Body of pancreas (tissue), 4 donors: Measurements from ENCODE around the gene ITGAX. TPM values are rescaled to one million over a fixed set of nuclear protein-coding genes. Genes with fewer than 3 reads are reported as not detected.

ENCODE experiments used
- ATAC-seq: fragments of 150-250 bp; one replicate; pipeline ENCODE4 v1.9.1; 2016
- DNase-seq, 4 donors: peaks; one replicate each; pipeline ENCODE4 v3.0.0-alpha.2; 2019
- H3K27ac ChIP-seq, 4 donors: fragments of 200-600 bp; sonication (generic); 1 replicate in 3 of 4; 2 replicates in 1 of 4; pipeline versions ENCODE4 v1.5.1 to v1.6.1; 2016 to 2019; ENCODE audit warnings: mild to moderate bottlenecking in 1 of 4, mixed read lengths in 1 of 4, moderate library complexity in 1 of 4
- H3K27me3 ChIP-seq, 2 donors: fragments of 200-600 bp; sonication (generic); one replicate each; pipeline ENCODE4 v1.6.0; 2016; ENCODE audit warnings: mild to moderate bottlenecking in 1 of 2
- H3K36me3 ChIP-seq, 2 donors: fragments of 200-600 bp; sonication (generic); replicated peaks in 1 of 2; 2 replicates each; pipeline ENCODE4 v1.5.1; 2016; ENCODE audit warnings: low read depth in 2 of 2; ENCODE audit not compliant: insufficient read depth in 1 of 2
- H3K4me1 ChIP-seq: fragments of 200-600 bp; sonication (generic); one replicate; pipeline ENCODE4 v1.6.0; 2016
- H3K4me3 ChIP-seq, 2 donors: fragments of 200-600 bp; sonication (generic); 1 replicate in 1 of 2; 2 replicates in 1 of 2; pipeline ENCODE4 v1.5.1; 2016 to 2019
- H3K9me3 ChIP-seq, 3 donors: fragments of 200-600 bp; sonication (generic); 1 replicate in 2 of 3; 2 replicates in 1 of 3; pipeline ENCODE4 v1.5.1; 2016
- CTCF ChIP-seq, 7 experiments: fragments of 450-650 bp in 4 of 7; fragments of 200-600 bp in 3 of 7; sonication (generic) in 3 of 7; IDR thresholded peaks; one replicate each; pipeline ENCODE4 v1.5.1; 2016 to 2019; ENCODE audit warnings: antibody characterized with exemption in 7 of 7
- POLR2A ChIP-seq, 3 donors: fragments of 450-650 bp; IDR thresholded peaks; one replicate each; pipeline ENCODE4 v1.6.1; 2016; ENCODE audit warnings: antibody characterized with exemption in 3 of 3, mild to moderate bottlenecking in 2 of 3
- WGBS, 2 donors: methylation state at CpG; one replicate each; pipeline ENCODE4 v1.1.5; 2017; 5-methylcytosine and 5-hydroxymethylcytosine counted together
- intact Hi-C: fragments of 100-400 bp; cut with DNase I; formaldehyde crosslinking; loops from one replicate; pipeline ENCODE4 v1.15.1; 2023
- total RNA-seq, 2 donors: library from RNA; depleted of rRNA; stranded (reverse); fragments of >200 nt; gene quantifications; one replicate each; pipeline ENCODE4 v1.1.0, GENCODE V29; 2016

The ITGAX gene
- total RNA-seq, 2 donors from 2014 or later, result 3.0 to 8.6 TPM

- 61 to 81% methylated on average over 3 of the region's 3 CpGs for WGBS, 2 donors
- TF ChIP-seq POLR2A (IDR thresholded peaks at IDR 0.05), result no peak
- no peak for TF ChIP-seq CTCF (IDR thresholded peaks at IDR 0.05)
- intact Hi-C loops, result no loop called here
- Histone ChIP-seq H3K4me3 (no peak overlapping the region), H3K4me1 (peaks cover 5% of the 10 kb centered on the region), H3K27me3 (no peaks in the 10 kb centered on the region), H3K9me3 (no peaks in the 10 kb centered on the region), H3K36me3 (no peaks in the 10 kb centered on the region), H3K27ac (no peak overlapping the region)
- no peak for DNase-seq
- ATAC-seq, result no peak
Observed at GRCh38 chr16:31429796-31430195, 74.8 kb downstream of the ITGAX start.

GRCh38 chr16:31430380-31431052 lies 75.5 kb downstream of the ITGAX start:
- TF ChIP-seq POLR2A (IDR thresholded peaks at IDR 0.05), result no peak
- no peak for TF ChIP-seq CTCF (IDR thresholded peaks at IDR 0.05)
- Histone ChIP-seq H3K4me3 (no peak overlapping the region), H3K36me3 (no peaks in the 10 kb centered on the region), H3K9me3 (no peaks in the 10 kb centered on the region), H3K27me3 (no peaks in the 10 kb centered on the region), H3K27ac (no peak overlapping the region), H3K4me1 (peaks cover 5% of the 10 kb centered on the region)
- 34 to 66% methylated on average over 5 of the region's 5 CpGs for WGBS, 2 donors
- intact Hi-C loops, result no loop called here
- no peak for ATAC-seq
- no peak for DNase-seq

Other genes with a start within 250 kb of the ITGAX start
- 10 to 100 TPM; 33.9 to 61.7 TPM for gene BCKDK, start 246.8 kb upstream of the ITGAX start, total RNA-seq
- 10 to 100 TPM; 55.7 to 66.4 TPM for gene KAT8, start 237.5 kb upstream of the ITGAX start, total RNA-seq
- gene PRSS8, start 219.4 kb upstream of the ITGAX start, total RNA-seq, result 10 to 100 TPM; 75.5 to 81.7 TPM
- gene PRSS36, start 205.1 kb upstream of the ITGAX start, total RNA-seq, result 10 to 100 TPM in 1 of 2 donors, under 1 TPM in 1; 0.52 to 65.3 TPM
- 10 to 100 TPM; 43.6 to 68.9 TPM for gene FUS, start 175.0 kb upstream of the ITGAX start, total RNA-seq
- 10 to 100 TPM; 12.7 to 13.8 TPM for gene PYCARD, start 152.4 kb upstream of the ITGAX start, total RNA-seq
- gene TRIM72, start 141.1 kb upstream of the ITGAX start, total RNA-seq, result not detected
- gene PYDC1, start 138.0 kb upstream of the ITGAX start, total RNA-seq, result not detected
- gene ITGAM, start 95.2 kb upstream of the ITGAX start, total RNA-seq, result 1 to 10 TPM; 3.3 to 6.5 TPM
- not detected for gene ITGAD, start 38.2 kb downstream of the ITGAX start, total RNA-seq
- not detected for gene COX6A2, start 73.2 kb downstream of the ITGAX start, total RNA-seq
- 1 to 10 TPM; 3.6 to 4.7 TPM for gene ZNF843, start 87.6 kb downstream of the ITGAX start, total RNA-seq
- 10 to 100 TPM in 1 of 2 donors, 1 to 10 TPM in 1; 4.2 to 13.2 TPM for gene ARMC5, start 104.3 kb downstream of the ITGAX start, total RNA-seq
- gene TGFB1I1, start 117.0 kb downstream of the ITGAX start, total RNA-seq, result 10 to 100 TPM in 1 of 2 donors, 1 to 10 TPM in 1; 8.6 to 16.6 TPM
- gene SLC5A2, start 127.9 kb downstream of the ITGAX start, total RNA-seq, result under 1 TPM in 1 of 2 donors, not detected in 1; 0.26 TPM
- gene RUSF1, start 153.2 kb downstream of the ITGAX start, total RNA-seq, result 10 to 100 TPM; 72.9 to 77.5 TPM
- not detected for gene AHSP, start 172.7 kb downstream of the ITGAX start, total RNA-seq